MCF 10A (cell line): ENCODE results near the gene POMP. TPM values are rescaled to one million over a fixed set of nuclear protein-coding genes. Genes with fewer than 3 reads are reported as not detected.

ENCODE experiments used
- BruUV-seq: library from RNA; stranded (reverse); fragments of 400-500 nt; replicated peaks from 2 replicates; lab custom pipeline; 2021; lab: Mats Ljungman, UMichigan
- CTCF ChIA-PET: fragments of 300-600 bp; sonication (Branson Sonifier 250); formaldehyde crosslinking; extraction: SDS; loops from one replicate; lab custom pipeline; 2021; ENCODE audit warnings: antibody characterized with exemption, inconsistent platforms; lab: Yijun Ruan, JAX
- POLR2A ChIA-PET: fragments of 300-600, 350-650 bp; sonication (Branson Sonifier 250); formaldehyde crosslinking; extraction: SDS; loops from one replicate; lab custom pipeline; 2020; ENCODE audit warnings: antibody characterized with exemption, inconsistent platforms; lab: Yijun Ruan, JAX
- DNase-seq: peaks from one replicate; pipeline ENCODE4 v3.0.0-alpha.2; 2018; ENCODE audit not compliant: unreplicated experiment
- H3K27ac Mint-ChIP-seq: one replicate; pipeline ENCODE4 v1.8.0; 2022; ENCODE audit warnings: mild to moderate bottlenecking, low read depth, mixed read lengths; ENCODE audit not compliant: unreplicated experiment
- H3K27me3 Mint-ChIP-seq: one replicate; pipeline ENCODE4 v1.8.0; 2022; ENCODE audit warnings: mixed read lengths; ENCODE audit not compliant: insufficient read depth, unreplicated experiment
- H3K36me3 Mint-ChIP-seq: one replicate; pipeline ENCODE4 v1.8.0; 2022; ENCODE audit warnings: mild to moderate bottlenecking, moderate library complexity, mixed read lengths; ENCODE audit not compliant: insufficient read depth, unreplicated experiment
- H3K4me1 Mint-ChIP-seq: one replicate; pipeline ENCODE4 v1.8.0; 2022; ENCODE audit warnings: mixed read lengths; ENCODE audit not compliant: insufficient read depth, unreplicated experiment
- H3K4me3 Mint-ChIP-seq: one replicate; pipeline ENCODE4 v1.8.0; 2022; ENCODE audit warnings: mild to moderate bottlenecking, moderate library complexity, mixed read lengths; ENCODE audit not compliant: unreplicated experiment
- H3K9me3 Mint-ChIP-seq: one replicate; pipeline ENCODE4 v1.8.0; 2022; ENCODE audit warnings: mixed read lengths; ENCODE audit not compliant: unreplicated experiment
- CTCF ChIP-seq: fragments of 200-600 bp; IDR thresholded peaks from one replicate; pipeline ENCODE4 v1.8.0; 2022; ENCODE audit warnings: antibody characterized with exemption, mild to moderate bottlenecking; ENCODE audit not compliant: unreplicated experiment
- intact Hi-C: fragments of 100-400 bp; cut with micrococcal nuclease; formaldehyde crosslinking; loops from 2 replicates; pipeline ENCODE4 v1.14.1; 2022
- total RNA-seq: library from RNA; stranded (reverse); gene quantifications from 2 replicates; pipeline ENCODE4 v1.2.3, GENCODE V29; 2022

The POMP gene
- total RNA-seq, 1 experiment from 2014 or later = 103 TPM

GRCh38 chr13:28620011-28620830 is 38.7 kb upstream of the POMP start:
- CTCF ChIA-PET = interaction anchor here (0.6 to 1.2 kb wide), 3 partner anchors 14 to 65 kb away, joined by 3 to 5 read pairs (median 4); no protein-coding TSS in a partner anchor
- TF ChIP-seq CTCF = no peak
- no TSS peak for BruUV-seq
- Mint-ChIP-seq H3K36me3 (no peaks in the 10 kb centered on the region), H3K27me3 (no peaks in the 10 kb centered on the region), H3K4me1 (no peaks in the 10 kb centered on the region), H3K27ac (no peak overlapping the region), H3K4me3 (no peak overlapping the region), H3K9me3 (no peaks in the 10 kb centered on the region)
- POLR2A ChIA-PET = no interaction called here
- no peak for DNase-seq
- intact Hi-C loops = no loop called here

GRCh38 chr13:28621449-28621848 is 37.5 kb upstream of the POMP start:
- no peak overlapping the region for H3K4me3 Mint-ChIP-seq
- no peak overlapping the region for H3K27ac Mint-ChIP-seq
- TF ChIP-seq CTCF = no peak
- no TSS peak for BruUV-seq
- no peaks in the 10 kb centered on the region for H3K36me3 Mint-ChIP-seq
- no peaks in the 10 kb centered on the region for H3K4me1 Mint-ChIP-seq
- no peak for DNase-seq
- H3K27me3 Mint-ChIP-seq = no peaks in the 10 kb centered on the region
- intact Hi-C loops = no loop called here
- H3K9me3 Mint-ChIP-seq = no peaks in the 10 kb centered on the region
- ChIA-PET POLR2A (no interaction called here), CTCF (interaction anchor here (0.6 to 1.4 kb wide), 2 partner anchors 14 to 298 kb away, joined by 3 to 9 read pairs; no protein-coding TSS in a partner anchor)

- DNase-seq = no peak
- Mint-ChIP-seq H3K27me3 (peaks cover under 1% of the 10 kb centered on the region), H3K36me3 (no peaks in the 10 kb centered on the region), H3K4me3 (no peak overlapping the region), H3K27ac (no peak overlapping the region), H3K4me1 (no peaks in the 10 kb centered on the region), H3K9me3 (no peaks in the 10 kb centered on the region)
- ChIA-PET CTCF (interaction anchor here (0.7 to 1.4 kb wide), 2 partner anchors 13 to 97 kb away, joined by 4 to 9 read pairs; no protein-coding TSS in a partner anchor), POLR2A (no interaction called here)
- TF ChIP-seq CTCF = no peak
- intact Hi-C loops = no loop called here
- no TSS peak for BruUV-seq
Measured at GRCh38 chr13:28622286-28622685, 36.6 kb upstream of the POMP start.

GRCh38 chr13:28623782-28624706 is 34.9 kb upstream of the POMP start:
- CTCF ChIA-PET = no interaction called here
- intact Hi-C loops = no loop called here
- Mint-ChIP-seq H3K9me3 (no peaks in the 10 kb centered on the region), H3K4me3 (no peak overlapping the region), H3K27me3 (peaks cover 18% of the 10 kb centered on the region), H3K36me3 (no peaks in the 10 kb centered on the region), H3K27ac (no peak overlapping the region), H3K4me1 (no peaks in the 10 kb centered on the region)
- no peak for DNase-seq
- POLR2A ChIA-PET = no interaction called here
- no TSS peak for BruUV-seq
- no peak for TF ChIP-seq CTCF
